NCI-H2029 (cell line): Measurements from ENCODE around the gene UPK2.
"Not testable (repeated sequence)": the region's sequence is repeated elsewhere in the genome, so short reads cannot be mapped to it uniquely, and the experiment has no call there.

Source experiments
- DNase-seq: peaks from one replicate; lab custom pipeline; 2025; lab: John Stamatoyannopoulos, UW

Gene UPK2

DNA sequence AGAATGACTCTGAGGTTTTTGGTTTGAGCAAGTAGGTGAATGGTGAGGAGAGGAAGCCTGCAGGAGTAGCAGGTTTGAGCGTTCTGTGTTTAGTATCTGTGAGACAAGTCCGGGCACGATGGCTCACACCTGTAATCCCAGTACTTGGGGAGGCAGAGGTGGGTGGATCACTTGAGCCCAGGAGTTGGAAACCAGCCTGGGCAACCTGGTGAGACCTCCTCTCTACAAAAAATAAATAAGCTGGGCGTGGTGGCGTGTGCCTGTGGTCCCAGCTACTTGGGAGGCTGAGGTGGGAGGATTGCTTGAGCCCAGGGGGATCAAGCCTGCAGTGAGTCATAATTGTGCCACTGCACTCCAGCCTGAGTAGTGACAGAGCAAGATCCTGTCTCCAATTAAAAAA is 32.2 kb downstream of the UPK2 start:
- DNase-seq, result no peak

DNA sequence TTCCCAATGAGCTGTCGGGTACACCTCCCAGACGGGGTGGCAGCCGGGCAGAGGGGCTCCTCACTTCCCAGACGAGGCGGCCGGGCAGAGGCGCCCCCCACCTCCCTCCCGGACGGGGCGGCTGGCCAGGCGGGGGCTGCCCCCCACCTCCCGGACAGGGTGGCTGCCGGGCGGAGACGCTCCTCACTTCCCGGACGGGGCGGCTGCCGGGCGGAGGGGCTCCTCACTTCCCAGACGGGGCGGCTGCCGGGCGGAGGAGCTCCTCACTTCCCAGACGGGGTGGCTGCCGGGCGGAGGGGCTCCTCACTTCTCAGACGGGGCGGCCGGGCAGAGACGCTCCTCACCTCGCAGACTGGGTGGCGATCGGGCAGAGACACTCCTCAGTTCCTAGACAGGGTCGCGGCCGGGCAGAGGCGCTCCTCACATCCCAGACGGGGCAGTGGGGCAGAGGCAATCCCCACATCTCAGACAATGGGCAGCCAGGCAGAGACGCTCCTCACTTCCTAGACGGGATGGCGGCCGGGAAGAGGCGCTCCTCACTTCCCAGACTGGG is 35.5 kb downstream of the UPK2 start:
- not testable (repeated sequence) for DNase-seq

DNA sequence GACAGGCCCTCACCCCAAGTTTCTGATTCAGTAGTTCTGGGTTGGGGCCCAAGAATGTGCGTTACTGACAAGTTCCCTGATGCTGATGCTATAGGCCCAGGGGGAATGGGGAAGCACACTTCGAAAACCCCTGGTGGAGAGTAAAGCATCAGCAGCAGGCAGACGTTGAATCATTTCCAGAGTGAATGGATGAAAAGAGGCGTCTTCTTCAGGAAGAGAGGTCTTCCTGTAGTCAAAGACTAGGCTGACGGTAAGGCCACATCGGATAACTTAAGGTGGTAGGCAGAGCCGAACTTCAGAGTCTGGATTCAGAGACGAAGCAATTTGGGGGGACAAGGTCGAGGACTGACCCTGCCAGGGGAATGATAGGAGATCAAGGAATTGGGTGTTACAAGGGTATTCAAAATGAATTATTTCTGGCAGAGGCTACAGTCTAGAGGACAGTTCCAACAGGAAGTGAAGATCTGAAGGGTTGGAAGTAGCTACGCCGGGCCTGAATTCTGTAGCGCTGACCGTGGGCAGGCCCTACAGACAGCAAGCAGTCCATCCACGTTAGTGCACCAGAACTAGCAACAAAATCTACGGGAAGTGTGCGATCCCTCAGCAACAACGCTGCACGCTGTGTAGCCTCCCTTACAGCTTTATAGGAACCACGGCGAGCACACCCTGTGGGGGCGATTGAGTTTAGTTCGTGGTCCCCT is 41.0 kb downstream of the UPK2 start:
- no peak for DNase-seq

DNA sequence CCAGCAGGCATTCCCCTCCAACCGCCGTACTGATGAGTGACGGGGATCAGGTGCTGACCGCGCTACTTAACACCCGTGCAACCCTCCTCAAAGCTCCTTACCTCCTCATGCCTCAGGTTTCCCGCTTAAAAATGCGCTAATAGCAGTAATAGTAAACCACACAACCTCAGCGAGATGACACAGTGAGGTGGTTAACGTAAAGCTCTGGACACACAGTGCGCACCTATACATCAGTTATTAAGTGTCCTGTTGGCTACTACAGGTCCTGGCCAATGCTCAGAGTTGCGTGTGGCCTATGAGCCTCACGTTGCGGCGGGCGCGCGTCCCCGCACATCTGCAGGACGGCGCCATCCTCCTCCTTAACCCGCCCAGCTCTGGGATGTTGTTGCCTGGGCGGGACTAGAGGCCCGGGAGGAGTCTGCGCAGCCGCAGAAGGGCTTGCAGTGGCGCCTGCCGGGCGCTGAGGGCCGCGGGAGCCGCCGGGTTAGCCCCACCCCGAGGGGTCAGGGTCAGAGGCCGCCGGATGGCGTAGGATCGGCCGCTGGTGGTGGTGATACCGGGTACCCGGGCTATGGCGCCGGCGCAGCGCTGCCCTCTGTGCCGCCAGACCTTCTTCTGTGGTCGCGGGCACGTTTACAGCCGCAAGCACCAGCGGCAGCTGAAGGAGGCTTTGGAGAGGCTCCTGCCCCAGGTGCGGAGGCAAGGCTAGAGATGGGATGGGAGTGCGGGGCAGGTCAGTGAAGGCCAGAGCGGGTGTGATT is 41.7 kb downstream of the UPK2 start, which contains the start of gene CENATAC:
CENATAC (plus strand) TSS at position 512 of the 761 bp plus-strand sequence; CDS start at position 572, 60 bp downstream.
- peak; percentile 88 for DNase-seq

DNA sequence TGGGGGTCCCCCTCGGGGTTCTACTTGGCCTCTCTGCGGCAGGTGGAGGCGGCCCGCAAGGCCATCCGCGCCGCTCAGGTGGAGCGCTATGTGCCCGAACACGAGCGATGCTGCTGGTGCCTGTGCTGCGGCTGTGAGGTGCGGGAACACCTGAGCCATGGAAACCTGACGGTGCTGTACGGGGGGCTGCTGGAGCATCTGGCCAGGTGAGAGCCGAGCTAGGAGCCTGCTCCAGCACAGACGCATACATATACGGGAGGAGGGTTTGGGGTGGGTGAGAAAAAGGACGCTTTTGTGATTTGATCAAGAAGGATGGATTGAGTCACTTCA is 42.3 kb downstream of the UPK2 start:
- no peak for DNase-seq

DNA sequence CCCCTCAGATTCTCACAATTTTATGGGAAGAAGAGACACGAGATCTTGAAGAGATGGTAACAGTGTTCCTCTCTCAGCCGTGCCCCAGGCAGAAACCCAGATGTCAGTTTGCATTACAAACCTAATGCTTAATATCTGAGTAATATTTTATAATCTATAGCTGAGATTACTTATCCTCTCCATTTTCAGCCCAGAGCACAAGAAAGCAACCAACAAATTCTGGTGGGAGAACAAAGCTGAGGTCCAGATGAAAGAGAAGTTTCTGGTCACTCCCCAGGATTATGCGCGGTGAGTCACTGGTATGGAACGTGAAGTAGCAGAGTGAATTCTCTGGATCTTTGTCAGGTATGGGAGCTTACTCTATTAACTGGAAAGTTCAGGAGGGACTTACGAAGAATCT is 42.7 kb downstream of the UPK2 start:
- DNase-seq, result no peak

DNA sequence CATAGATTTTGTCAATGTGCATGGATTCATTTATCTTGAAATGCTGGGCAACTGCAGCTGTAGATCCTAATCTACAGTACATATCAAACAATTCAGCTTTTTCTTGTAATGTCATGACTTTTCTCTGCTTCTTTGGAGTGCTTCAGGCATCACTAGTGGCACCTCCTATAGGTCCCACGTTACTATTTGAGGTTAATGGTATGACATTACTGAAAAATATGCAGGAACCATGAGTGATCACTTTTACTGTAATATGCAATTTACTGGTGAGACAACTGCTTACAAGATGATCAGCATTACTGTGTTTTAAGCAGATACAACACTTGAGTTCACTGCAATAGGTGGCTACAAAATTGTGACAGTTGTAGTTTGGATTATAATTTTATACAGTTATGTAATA is 44.8 kb downstream of the UPK2 start:
- DNase-seq, result no peak

DNA sequence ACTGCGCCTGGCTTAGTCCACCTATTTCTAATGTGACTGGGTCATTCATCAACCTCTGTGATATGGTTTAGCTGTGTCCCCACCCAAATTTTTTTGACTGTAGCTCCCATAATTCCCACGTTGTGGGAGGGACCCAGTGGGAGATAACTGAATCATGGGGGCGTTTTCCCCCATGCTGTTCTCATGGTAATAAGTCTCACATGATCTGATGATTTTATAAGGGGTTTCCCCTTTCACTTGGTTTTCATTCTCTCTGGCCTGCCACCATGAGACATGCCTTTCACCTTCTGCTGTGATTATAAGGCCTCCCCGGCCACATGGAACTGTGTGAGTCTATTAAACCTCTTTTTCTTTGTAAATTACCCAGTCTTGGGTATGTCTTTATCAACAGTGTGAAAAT is 50.6 kb downstream of the UPK2 start:
- no peak for DNase-seq
